Kidney capillary endothelial cell (primary cell): ENCODE results near the gene SYNDIG1L.

Experiments used
- DNase-seq: peaks from one replicate; pipeline ENCODE4 v3.0.0-alpha.2; 2018; ENCODE audit warnings: low spot score

Gene SYNDIG1L

GRCh38 chr14:74429221-74429691 is 3.2 kb upstream of the SYNDIG1L start:
- no peak for DNase-seq

DNA sequence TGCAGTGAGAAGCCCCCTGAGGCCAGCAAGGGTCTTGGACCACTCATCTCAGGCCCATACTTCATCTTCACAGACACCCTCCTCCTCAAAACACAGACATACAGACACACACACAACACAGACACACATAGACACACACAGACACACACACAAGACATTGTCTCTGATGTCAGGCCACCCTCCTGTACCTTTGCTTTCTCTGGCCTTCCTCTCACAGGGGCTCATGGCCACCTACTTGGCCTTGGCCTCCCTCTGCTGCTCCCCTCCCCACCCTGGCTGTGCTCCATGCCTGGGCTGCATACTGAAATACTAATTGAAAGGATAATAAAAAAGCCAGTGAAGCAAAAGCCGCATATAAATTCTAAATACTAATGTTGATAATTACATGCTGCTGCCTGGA is 1.6 kb upstream of the SYNDIG1L start:
- no peak for DNase-seq

GRCh38 chr14:74425525-74426201 is 347 bp downstream of the SYNDIG1L start:
- no peak for DNase-seq

- DNase-seq = no peak
Measured at GRCh38 chr14:74424606-74425005, 1.4 kb downstream of the SYNDIG1L start.

- no peak for DNase-seq
Measured at GRCh38 chr14:74423246-74423645, 2.8 kb downstream of the SYNDIG1L start.

DNA sequence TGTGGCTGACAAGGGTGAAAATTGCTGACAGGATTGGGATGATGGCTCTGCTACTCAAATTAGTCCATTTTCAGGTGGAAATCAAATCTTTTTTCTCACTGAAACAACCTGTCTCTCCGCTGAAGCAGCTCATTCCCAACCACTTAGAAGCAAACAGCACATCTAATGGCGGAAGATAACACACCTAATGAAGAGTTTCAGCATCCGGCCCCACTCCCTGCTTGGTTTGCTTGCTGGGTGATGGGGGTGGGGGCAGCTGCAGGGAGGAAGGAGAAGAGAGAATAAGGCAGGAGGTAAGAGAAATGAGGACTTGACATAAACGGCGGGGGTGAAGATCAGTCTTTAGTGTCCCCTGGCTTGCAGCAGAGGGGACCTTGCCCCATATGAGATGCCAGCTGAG is 4.0 kb downstream of the SYNDIG1L start:
- no peak for DNase-seq

- DNase-seq = no peak
Measured at GRCh38 chr14:74419086-74419485, 6.9 kb downstream of the SYNDIG1L start.

- no peak for DNase-seq
Measured at GRCh38 chr14:74418031-74418430, 8.0 kb downstream of the SYNDIG1L start.

DNA sequence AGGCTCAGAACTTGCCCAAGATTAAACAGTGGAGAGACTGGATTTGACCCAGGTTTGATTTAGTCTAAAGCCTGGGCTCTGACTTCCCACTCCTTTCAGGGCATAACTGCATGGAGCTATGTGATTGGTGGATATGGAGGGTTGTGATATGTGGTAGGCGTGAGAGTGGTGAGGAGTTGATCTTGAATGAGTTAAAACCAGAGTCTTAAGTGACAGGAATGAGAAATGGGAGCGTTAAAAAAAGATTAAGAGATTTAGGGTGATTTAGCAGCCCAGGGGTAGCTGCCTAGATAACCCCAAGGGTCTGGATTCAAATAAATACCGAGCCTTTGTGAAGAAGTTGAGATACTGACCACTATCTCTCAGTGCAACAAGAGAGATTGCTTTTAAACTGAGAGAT is 8.4 kb downstream of the SYNDIG1L start:
- no peak for DNase-seq

GRCh38 chr14:74417201-74417600 is 8.8 kb downstream of the SYNDIG1L start:
- DNase-seq = no peak

DNA sequence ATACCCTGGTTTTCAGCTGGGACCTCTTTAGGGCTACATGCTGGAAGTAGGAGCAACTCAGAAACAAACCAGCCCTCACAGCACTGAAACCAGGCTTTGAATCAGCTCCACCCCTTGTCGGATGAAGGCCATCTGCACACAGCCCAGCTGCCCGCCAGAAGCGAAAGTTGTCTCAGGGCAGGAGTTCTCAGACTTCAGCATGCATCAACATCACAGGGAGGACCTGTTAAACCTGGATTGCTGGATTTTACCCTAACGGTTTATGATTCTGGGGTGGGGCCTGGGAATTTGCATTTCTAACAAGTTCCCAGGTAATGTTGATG is 10.9 kb downstream of the SYNDIG1L start:
- DNase-seq = no peak

GRCh38 chr14:74414403-74415114 is 11.5 kb downstream of the SYNDIG1L start:
- no peak for DNase-seq

DNA sequence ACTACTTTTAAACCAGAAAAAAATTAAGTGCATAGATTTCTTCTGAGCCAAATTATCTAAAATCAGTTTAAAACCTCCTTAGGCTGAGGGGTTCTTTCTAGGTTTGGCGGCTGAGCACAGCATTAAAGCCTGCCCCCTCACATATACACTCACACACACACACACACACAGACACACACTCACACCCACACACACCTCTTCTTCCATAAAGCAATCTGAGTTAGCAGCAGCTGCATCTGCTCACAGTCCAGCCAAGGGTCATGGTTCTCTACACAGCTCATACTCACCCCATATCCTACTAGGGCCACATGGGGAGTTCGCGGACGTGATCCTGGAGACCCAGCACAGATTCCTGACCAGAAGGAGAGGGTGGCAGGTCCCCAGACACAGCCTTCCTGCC is 12.4 kb downstream of the SYNDIG1L start:
- DNase-seq = no peak

GRCh38 chr14:74412753-74413152 is 13.3 kb downstream of the SYNDIG1L start:
- DNase-seq = no peak

DNA sequence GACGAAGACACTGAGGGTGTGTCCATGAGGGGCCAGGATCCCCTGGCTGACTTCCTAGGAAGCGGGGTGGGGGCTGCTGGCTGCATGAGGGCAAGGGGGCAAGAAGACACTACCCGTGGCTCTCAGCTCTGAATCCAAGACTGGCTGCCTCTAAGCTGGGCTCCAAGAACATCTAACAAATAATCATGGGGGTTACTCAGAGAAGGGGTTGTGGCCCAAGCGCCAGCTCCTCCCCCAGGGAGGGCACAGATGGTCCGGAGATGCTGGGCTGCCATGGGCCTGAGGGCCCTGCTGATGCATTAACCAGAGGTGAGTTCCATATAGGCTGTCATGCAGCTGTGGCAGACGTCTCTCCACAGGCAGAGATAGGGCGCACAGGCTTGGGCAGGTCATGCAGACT is 14.3 kb downstream of the SYNDIG1L start:
- no peak for DNase-seq

DNA sequence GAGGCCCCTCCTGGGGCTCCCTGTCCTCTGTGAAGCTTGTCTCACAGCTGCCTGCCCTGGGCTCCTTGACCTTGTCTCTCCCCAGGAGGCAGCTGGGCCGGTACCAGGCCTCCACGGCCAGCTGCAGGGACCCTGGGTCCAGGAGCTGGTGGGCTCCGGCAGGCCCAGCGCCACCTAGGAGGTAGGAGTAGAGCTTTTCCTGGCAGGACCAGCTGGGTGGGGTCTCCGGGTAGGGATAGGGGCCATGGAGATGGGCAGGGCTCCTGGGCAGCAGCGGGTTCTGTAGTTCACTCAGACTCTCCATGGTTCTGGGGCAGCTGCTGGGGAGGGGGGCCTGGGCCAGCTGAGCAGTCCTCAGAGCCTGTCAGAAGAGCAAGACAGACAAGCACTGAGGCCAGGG is 16.6 kb downstream of the SYNDIG1L start:
- no peak for DNase-seq

GRCh38 chr14:74408870-74409269 is 17.1 kb downstream of the SYNDIG1L start:
- DNase-seq = no peak

- no peak for DNase-seq
Measured at GRCh38 chr14:74407801-74408154, 18.2 kb downstream of the SYNDIG1L start.

GRCh38 chr14:74407021-74407800 is 18.8 kb downstream of the SYNDIG1L start:
- DNase-seq = no peak

DNA sequence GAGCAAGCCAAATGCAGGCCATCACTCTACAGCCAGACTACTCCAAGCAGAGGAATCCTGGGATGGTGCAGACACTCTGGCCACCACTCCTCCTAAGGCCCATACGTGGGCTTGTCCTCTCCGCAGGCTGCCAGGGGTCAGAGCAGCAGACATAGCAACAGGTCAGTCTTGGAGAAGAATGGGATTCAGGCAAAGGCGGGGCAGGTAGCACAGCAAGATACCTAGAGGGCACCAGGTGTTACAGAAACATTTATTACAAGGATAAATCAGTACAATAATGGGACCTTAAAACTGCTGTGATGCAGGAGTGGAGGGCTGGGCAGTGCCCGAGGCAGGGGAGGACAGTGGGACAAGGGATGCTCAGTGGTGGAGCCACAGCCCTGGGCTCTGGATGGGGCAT is 20.3 kb downstream of the SYNDIG1L start:
- DNase-seq = no peak

DNA sequence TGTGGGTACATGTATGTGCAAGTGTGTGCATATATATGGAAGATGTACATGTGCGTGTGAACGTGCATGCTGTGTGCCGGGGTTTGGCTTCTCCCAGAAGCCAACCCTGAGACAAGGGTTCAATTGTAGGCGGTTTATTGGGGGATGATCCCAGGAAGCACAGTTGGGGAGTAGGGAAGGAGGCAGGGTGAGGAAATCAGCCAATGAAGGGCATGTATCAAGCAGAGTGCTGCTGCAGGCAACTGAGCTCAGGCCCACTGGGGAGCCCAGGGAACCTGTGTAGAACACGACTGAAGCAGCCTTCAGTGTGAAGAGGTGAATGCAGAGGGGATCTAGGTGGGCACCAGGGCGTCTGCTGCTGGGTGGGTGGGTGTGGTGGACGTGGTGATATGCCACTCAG is 21.6 kb downstream of the SYNDIG1L start:
- no peak for DNase-seq

- DNase-seq = no peak
Measured at GRCh38 chr14:74403619-74404417, 22.2 kb downstream of the SYNDIG1L start.
